GM21529 (cell line): ENCODE results near the gene TAS2R31.
"Not testable (repeated sequence)": the region's sequence is repeated elsewhere in the genome, so short reads cannot be mapped to it uniquely, and the experiment has no call there.

Experiments used
- ATAC-seq: cut with Tn5 transposase; IDR thresholded peaks from one replicate; pipeline ENCODE4 v1.9.1; 2021; ENCODE audit not compliant: unreplicated experiment

The TAS2R31 gene

DNA sequence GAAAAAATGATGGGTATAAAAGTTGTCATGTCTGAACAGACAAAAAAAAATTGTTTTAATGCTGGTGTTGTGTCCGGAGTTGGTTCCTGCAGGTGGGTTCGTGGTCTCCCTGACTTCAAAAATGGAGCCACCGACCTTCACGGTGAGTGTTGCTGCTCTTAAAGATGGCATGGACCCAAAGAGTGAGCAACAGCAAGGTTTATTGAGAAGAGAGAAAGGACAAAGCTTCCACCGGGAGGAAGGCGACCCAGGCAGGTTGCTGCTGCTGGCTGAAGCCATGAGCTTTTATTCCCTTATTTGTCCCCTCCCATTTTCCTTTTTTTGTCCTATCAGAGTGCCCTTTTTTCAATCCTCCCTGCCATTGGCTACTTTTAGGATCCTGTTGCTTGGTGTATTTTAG lies at the start of gene TAS2R31:
TSS of gene TAS2R31 (minus strand) at position 101 of the 400 bp plus-strand sequence. CDS start at position 29, 72 bp downstream.
- no peak for ATAC-seq

DNA sequence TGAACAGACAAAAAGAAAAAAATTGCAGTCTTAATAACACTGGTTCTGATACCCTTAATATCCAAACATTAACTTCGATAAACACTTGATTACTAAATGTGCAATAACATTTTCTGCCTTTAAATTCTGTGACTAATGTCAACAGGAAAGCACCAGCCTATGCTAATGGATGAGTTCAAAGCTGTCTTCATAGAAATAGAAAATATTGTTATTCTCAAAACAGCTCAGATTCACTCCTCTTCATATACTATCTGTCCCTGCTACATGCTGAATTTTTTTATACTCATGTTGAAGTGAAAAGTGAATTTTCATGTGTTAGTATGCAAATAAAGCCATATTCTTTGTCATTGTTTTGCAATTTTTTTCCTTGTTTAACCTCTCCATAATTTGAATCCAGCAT lies 47.0 kb upstream of the TAS2R31 start:
- ATAC-seq: no peak

DNA sequence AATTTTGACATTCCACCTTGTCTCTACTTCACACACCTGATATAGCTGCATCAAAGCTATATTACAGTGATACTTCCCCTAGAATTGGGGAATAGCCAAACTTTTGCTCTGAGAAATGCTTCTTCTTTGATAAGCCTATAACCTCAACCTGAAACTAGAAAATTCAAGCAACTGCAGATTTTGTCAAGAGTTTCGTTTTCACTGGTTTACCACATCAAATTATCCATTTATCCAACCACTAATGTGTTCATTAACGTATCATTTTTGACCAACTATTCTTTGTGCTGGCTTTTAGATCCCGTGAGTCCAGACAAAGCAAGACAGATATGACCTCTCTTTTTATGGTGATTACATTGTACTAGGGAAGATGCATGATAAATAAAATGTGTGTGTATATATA lies 44.4 kb upstream of the TAS2R31 start:
- no peak for ATAC-seq

- no peak for ATAC-seq
Measured at GRCh38 chr12:11071414-11071813, 40.2 kb upstream of the TAS2R31 start.

DNA sequence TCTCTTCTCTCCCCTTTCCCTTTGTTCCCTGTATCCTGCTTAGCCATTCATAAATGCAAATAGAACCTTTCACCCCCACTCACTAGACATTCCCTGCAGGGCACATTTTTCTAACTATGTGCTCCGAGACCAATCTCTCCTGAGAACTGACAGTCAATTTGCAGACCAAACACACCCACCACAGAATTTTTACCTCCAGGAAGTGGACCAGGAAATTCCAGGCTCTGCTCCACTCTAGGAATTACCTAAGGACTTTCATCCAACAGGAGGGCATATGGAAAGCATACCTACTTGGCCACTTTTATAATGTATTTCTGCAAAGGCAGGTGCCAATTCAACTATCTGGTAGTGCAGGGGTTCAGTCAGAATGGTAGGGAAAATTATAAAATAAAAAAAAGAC lies 39.8 kb upstream of the TAS2R31 start:
- ATAC-seq: no peak

DNA sequence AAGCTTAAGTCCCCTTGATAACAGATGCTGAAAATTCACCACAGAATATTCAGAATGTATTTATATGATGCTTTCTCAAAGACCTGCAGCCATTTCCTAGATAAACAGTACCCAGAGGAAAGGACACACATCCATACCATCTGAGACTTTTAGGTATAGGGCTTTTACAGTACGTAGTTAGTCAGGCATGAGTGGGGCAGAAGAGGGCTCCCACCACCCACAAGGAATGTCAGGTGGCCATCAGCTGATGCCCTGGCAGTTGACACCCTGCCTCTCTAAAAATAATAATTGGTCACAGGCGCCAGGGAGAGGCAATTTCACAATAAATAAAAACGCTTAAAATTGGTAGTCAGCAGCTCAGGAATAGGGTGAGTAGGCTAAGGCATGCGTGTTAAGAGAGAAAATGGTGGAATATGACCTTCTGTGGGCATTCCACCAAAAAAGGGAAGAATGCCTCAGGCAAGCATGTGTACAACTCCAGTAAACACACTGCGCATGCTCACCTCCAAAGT lies 38.7 kb upstream of the TAS2R31 start:
- ATAC-seq: no peak

DNA sequence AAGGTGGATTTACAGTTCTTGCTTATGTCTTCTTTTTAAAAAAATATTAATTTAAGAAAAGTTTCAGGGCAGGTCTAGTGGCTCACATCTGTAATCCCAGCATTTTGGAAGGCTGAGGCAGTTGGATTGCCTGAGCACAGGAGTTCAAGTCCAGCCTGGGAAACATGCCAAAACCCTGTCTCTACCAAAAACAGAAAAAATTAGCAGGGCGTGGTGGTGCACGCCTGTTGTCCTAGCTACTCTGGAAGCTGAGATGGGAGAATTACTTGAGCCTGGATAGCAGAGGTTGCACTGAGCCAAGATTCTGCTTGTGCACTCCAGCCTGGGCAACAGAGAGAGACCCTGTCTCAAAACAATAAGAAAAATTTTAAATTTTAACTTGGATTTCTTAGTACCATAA lies 36.3 kb upstream of the TAS2R31 start:
- ATAC-seq: no peak

- ATAC-seq: not testable (repeated sequence)
Measured at GRCh38 chr12:11062194-11062593, 31.0 kb upstream of the TAS2R31 start, which contains the start of gene TAS2R46. TAS2R46 (minus strand) TSS chr12:11062294; CDS start chr12:11062294, 0 bp downstream.

DNA sequence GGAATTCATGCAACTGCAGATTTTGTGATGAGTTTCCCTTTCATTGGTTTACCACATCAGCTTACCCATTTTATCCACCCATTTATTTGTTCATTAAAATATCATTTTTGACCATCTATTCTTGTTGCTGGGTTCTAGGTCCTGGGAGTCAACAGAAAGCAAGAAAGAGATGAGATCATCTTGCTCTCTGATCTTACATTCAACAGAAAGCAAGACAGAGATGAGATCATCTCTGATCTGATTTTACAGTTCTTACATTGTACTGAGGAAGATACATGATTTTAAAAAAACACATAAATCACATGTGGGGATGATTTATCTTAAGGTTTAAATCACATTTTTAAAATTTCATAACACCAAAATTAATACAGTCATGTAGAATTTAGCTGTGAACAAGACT lies 28.6 kb upstream of the TAS2R31 start:
- no peak for ATAC-seq

DNA sequence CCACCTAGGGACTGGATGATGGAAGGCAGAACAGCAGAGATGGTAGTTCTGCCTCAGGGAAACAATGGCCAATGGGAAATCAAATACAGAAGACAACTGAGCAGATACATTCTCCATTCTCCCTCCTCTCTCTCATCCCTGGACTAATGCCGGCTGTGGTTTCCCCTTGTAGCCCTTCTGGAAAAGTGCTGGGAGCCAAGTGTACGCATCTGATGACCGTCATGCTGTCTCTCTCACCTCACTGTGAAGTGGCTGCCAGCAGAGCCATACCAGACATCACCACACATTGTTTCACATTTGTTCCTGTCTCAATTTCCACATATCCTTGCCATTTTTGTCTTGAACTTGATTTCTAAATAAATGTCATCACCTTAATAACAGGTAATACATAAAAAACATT lies 27.8 kb upstream of the TAS2R31 start:
- no peak for ATAC-seq

- ATAC-seq: no peak
Measured at GRCh38 chr12:11055306-11055705, 24.1 kb upstream of the TAS2R31 start.

DNA sequence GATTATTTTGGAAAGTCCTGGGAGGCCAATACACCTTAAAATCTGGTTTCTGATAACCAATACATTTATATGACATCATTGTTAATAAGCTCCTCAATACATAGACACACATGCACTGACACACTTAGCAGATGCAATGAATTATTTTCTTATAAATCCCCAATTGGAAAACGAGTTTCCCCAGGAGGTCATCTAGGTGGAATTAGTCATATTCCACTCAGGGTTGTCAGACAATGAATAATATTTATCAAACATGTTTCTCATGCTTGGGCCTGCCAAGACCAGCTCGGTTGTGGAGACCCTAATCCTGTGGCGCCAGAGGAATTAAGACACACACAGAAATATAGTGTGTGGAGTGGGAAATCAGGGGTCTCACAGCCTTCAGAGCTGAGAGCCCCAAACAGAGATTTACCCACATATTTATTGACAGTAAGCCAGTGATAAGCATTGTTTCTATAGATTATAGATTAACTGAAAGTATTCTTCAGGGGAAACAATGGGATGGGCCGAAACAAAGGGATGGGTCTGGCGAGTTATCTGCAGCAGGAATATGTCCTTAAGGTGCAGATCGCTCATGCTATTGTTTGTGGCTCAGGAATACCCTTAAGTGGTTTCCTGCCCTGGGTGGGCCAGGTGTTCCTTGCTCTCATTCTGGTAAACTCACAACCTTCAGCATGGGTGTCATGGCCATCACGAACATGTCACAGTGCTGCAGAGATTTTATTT lies 18.8 kb upstream of the TAS2R31 start:
- not testable (repeated sequence) for ATAC-seq

GRCh38 chr12:11041366-11041765 lies 10.2 kb upstream of the TAS2R31 start:
- ATAC-seq: not testable (repeated sequence)

DNA sequence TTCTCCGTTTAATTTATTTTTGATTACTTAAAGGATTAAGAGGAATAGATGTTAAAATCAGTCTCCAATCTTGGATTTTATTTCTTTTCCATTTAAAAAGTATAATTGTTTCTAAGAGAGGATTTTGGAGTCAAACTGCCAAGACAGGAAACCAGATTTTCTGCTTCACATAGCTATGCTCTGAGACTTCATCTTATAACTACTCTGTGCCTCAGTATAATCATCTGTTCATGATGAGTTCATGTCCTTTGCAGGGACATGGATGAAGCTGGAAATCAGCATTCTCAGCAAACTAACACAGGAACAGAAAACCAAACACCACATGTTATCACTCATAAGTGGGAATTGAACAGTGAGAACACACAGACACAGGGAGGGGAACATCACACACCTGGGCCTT lies 9.0 kb upstream of the TAS2R31 start:
- no peak for ATAC-seq

- ATAC-seq: no peak
Measured at GRCh38 chr12:11039171-11039570, 8.0 kb upstream of the TAS2R31 start.

GRCh38 chr12:11033959-11034358 lies 2.8 kb upstream of the TAS2R31 start:
- ATAC-seq: not testable (repeated sequence)

- ATAC-seq: no peak
Measured at GRCh38 chr12:11026118-11026517, 5.1 kb downstream of the TAS2R31 start.

- ATAC-seq: no peak
Measured at GRCh38 chr12:11023387-11023786, 7.8 kb downstream of the TAS2R31 start.

DNA sequence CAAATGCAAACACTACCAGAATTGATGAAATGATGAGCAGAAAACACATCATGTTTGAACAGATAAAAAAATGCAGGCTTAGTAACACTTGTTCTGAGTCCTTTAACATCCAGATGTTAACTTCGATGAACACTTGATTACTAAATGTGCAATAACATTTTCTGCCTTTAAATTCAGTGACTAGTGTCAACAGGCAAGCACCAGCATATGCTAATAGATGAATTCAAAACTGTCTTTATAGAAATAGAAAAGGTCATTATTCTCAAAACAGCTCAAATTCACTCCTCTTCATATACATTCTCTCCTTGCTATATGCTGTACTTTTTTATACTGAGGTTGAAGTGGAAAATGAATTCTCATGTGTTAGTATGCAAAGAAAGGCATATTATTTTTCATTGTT lies 8.7 kb downstream of the TAS2R31 start, which contains the start of gene TAS2R19:
TSS of gene TAS2R19 (minus strand) at position 101 of the 400 bp plus-strand sequence. CDS start at position 52, 49 bp downstream.
- no peak for ATAC-seq

- ATAC-seq: no peak
Measured at GRCh38 chr12:11016937-11017336, 14.3 kb downstream of the TAS2R31 start.

DNA sequence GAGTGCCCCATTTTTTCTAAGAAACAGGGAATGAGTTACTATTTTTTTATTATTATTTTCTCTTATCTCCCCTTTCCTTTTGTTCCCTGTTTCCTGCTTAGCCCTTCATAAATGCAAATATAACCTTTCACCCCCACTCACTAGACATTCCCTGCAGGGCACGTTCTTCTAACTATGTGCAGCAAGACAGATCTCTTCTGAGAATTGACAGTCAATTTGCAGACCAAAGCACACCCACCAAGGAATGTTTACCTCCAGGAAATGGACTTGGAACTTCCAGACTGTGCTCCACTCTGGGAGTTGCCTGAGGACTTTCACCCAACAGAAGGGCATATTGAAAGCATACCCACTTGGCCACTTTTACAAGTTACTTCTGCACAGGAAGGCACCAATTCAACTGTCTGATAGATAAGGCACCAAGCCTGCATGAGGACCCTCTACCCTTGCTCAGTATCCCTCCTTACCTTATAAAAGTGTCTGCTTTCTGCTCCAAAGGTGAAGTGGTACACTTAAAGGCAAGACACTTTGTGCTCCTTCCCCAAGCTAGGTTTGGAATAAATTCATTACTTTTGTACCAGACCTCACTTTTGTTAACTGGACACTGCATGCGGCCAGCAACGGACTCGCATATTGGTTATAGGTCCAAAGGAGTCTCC lies 15.3 kb downstream of the TAS2R31 start:
- ATAC-seq: no peak

DNA sequence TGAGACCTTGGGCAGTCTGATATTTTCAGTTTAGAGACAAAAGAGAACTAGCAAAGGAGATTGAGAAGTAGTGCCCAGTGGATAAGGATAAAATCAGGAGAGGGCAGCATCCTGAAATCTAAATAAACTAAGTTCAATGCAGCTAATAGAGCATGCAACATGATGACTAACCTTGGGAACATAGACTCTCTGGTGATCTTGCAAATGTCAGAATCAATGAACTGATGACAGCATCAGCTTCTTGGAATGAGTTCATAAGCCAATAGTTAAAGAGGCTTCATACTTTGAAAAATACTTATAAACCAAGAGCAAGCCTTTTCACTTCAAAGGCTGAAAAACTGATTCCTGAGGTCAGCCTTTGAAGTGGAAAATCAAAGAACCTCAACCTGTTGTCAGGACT lies 17.0 kb downstream of the TAS2R31 start:
- ATAC-seq: no peak
